ENCODE measurements around the gene ZNF354B. TPM values are rescaled to one million over a fixed set of nuclear protein-coding genes. Genes with fewer than 3 reads are reported as not detected.
A peak's percentile ranks its signal among the peaks of the same experiment; 100 is the strongest.

Gene ZNF354B
- total and polyA plus RNA-seq, 2 of the 13 experiments (the other 11 are each of a cell fraction or from before 2014, with no cell fraction given) = 7.8 to 10.3 TPM

DNA sequence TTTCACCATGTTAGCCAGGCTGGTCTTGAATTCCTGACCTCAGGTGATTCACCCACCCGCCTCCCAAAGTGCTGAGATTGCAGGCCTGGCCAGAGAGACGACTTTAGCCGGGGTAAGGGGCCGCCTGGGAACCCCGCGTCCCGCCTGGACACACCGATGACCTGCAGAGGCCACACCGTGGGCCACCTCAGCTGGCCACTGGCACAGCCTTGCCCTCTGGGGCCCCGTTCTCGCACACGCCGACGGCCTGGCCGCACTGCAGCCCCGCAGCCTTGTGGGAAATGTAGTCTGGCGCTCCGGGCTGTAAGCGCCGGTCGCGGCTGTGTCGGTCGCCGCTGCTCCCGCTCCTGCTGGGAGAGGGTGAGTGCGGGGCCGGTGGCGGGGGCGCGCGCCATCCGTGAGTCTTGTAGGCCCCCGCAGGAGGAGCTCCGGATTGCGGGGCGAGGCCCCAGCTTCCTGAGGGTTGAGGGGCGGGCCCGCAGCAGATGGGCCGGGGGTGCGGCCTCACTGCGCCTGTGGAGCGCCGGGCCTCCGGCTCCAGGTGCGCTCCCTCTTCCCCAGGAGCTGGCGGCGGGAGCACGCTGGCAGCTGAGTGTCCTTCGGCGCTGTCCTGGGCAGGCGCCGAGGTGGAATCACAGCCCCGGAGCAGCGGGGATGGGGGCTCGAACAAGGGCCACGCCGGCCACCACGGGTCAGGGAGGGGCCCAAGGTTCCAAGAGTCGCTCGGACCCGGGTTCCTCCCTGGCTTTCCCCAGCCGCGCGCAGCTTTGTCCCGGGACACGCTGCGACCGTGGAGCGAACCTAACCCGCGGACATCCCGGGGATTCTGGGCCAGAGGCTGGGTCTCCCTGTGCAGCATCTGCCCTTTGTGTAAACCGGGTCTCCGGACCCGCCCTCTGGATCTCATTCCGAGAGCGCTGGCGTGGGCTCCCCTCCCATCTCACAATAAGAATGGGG is 36.1 kb downstream of the ZNF354B start, which contains the start of gene ZFP2 (continued):
- TF ChIP-seq, protein P1, sequence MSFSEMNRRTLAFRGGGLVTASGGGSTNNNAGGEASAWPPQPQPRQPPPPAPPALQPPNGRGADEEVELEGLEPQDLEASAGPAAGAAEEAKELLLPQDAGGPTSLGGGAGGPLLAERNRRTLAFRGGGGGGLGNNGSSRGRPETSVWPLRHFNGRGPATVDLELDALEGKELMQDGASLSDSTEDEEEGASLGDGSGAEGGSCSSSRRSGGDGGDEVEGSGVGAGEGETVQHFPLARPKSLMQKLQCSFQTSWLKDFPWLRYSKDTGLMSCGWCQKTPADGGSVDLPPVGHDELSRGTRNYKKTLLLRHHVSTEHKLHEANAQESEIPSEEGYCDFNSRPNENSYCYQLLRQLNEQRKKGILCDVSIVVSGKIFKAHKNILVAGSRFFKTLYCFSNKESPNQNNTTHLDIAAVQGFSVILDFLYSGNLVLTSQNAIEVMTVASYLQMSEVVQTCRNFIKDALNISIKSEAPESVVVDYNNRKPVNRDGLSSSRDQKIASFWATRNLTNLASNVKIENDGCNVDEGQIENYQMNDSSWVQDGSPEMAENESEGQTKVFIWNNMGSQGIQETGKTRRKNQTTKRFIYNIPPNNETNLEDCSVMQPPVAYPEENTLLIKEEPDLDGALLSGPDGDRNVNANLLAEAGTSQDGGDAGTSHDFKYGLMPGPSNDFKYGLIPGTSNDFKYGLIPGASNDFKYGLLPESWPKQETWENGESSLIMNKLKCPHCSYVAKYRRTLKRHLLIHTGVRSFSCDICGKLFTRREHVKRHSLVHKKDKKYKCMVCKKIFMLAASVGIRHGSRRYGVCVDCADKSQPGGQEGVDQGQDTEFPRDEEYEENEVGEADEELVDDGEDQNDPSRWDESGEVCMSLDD (CRISPR knock-in tag; IDR thresholded peaks at IDR 0.05; ENCODE audit: borderline replicate concordance) = no peak
- TF ChIP-seq ZNF775 (CRISPR knock-in tag; IDR thresholded peaks at IDR 0.05; ENCODE audit: borderline replicate concordance) = no peak
- TF ChIP-seq, protein P2, sequence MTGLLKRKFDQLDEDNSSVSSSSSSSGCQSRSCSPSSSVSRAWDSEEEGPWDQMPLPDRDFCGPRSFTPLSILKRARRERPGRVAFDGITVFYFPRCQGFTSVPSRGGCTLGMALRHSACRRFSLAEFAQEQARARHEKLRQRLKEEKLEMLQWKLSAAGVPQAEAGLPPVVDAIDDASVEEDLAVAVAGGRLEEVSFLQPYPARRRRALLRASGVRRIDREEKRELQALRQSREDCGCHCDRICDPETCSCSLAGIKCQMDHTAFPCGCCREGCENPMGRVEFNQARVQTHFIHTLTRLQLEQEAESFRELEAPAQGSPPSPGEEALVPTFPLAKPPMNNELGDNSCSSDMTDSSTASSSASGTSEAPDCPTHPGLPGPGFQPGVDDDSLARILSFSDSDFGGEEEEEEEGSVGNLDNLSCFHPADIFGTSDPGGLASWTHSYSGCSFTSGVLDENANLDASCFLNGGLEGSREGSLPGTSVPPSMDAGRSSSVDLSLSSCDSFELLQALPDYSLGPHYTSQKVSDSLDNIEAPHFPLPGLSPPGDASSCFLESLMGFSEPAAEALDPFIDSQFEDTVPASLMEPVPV (CRISPR knock-in tag; IDR thresholded peaks at IDR 0.05) = no peak
- TF ChIP-seq RFXANK (CRISPR knock-in tag; IDR thresholded peaks at IDR 0.05) = no peak
- TF ChIP-seq NCOA2 (CRISPR knock-in tag; IDR thresholded peaks at IDR 0.05) = no peak
- no peak for TF ChIP-seq ZNF703 (CRISPR knock-in tag; IDR thresholded peaks at IDR 0.05; ENCODE audit: borderline replicate concordance)
- no peak for TF ChIP-seq HNF4G (IDR thresholded peaks at IDR 0.05; ENCODE audit: borderline replicate concordance, low read depth, low read length)
- TF ChIP-seq HNF4G (CRISPR knock-in tag; IDR thresholded peaks at IDR 0.05; ENCODE audit: borderline replicate concordance, low read depth) = no peak
- TF ChIP-seq HOXA5 (CRISPR knock-in tag; IDR thresholded peaks at IDR 0.05) = 0 out of 2 replicates have a peak, but pooled peaks have one; percentile 25
- TF ChIP-seq ZNF652 (CRISPR knock-in tag; IDR thresholded peaks at IDR 0.05; ENCODE audit: borderline replicate concordance, low read depth) = no peak
- TF ChIP-seq, protein P3, sequence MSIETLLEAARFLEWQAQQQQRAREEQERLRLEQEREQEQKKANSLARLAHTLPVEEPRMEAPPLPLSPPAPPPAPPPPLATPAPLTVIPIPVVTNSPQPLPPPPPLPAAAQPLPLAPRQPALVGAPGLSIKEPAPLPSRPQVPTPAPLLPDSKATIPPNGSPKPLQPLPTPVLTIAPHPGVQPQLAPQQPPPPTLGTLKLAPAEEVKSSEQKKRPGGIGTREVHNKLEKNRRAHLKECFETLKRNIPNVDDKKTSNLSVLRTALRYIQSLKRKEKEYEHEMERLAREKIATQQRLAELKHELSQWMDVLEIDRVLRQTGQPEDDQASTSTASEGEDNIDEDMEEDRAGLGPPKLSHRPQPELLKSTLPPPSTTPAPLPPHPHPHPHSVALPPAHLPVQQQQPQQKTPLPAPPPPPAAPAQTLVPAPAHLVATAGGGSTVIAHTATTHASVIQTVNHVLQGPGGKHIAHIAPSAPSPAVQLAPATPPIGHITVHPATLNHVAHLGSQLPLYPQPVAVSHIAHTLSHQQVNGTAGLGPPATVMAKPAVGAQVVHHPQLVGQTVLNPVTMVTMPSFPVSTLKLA (IDR thresholded peaks at IDR 0.05) = no peak
- TF ChIP-seq, protein P4, sequence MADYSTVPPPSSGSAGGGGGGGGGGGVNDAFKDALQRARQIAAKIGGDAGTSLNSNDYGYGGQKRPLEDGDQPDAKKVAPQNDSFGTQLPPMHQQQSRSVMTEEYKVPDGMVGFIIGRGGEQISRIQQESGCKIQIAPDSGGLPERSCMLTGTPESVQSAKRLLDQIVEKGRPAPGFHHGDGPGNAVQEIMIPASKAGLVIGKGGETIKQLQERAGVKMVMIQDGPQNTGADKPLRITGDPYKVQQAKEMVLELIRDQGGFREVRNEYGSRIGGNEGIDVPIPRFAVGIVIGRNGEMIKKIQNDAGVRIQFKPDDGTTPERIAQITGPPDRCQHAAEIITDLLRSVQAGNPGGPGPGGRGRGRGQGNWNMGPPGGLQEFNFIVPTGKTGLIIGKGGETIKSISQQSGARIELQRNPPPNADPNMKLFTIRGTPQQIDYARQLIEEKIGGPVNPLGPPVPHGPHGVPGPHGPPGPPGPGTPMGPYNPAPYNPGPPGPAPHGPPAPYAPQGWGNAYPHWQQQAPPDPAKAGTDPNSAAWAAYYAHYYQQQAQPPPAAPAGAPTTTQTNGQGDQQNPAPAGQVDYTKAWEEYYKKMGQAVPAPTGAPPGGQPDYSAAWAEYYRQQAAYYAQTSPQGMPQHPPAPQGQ (CRISPR knock-in tag; IDR thresholded peaks at IDR 0.05; ENCODE audit: borderline replicate concordance) = no peak
- TF ChIP-seq FOXK1 (CRISPR knock-in tag; IDR thresholded peaks at IDR 0.05; ENCODE audit: borderline replicate concordance, low read depth) = peak; percentile 30; the same call in 1 of the 2 replicates
- TF ChIP-seq, protein P5, sequence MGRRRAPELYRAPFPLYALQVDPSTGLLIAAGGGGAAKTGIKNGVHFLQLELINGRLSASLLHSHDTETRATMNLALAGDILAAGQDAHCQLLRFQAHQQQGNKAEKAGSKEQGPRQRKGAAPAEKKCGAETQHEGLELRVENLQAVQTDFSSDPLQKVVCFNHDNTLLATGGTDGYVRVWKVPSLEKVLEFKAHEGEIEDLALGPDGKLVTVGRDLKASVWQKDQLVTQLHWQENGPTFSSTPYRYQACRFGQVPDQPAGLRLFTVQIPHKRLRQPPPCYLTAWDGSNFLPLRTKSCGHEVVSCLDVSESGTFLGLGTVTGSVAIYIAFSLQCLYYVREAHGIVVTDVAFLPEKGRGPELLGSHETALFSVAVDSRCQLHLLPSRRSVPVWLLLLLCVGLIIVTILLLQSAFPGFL (CRISPR knock-in tag; IDR thresholded peaks at IDR 0.05) = no peak; the same call in 1 of the 2 replicates
- TF ChIP-seq, protein P6, sequence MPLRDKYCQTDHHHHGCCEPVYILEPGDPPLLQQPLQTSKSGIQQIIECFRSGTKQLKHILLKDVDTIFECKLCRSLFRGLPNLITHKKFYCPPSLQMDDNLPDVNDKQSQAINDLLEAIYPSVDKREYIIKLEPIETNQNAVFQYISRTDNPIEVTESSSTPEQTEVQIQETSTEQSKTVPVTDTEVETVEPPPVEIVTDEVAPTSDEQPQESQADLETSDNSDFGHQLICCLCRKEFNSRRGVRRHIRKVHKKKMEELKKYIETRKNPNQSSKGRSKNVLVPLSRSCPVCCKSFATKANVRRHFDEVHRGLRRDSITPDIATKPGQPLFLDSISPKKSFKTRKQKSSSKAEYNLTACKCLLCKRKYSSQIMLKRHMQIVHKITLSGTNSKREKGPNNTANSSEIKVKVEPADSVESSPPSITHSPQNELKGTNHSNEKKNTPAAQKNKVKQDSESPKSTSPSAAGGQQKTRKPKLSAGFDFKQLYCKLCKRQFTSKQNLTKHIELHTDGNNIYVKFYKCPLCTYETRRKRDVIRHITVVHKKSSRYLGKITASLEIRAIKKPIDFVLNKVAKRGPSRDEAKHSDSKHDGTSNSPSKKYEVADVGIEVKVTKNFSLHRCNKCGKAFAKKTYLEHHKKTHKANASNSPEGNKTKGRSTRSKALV (CRISPR knock-in tag; IDR thresholded peaks at IDR 0.05) = peak; percentile 72; the same call in 1 of the 2 replicates
- no peak for TF ChIP-seq ERF (CRISPR knock-in tag; IDR thresholded peaks at IDR 0.05)

Measured in HepG2 (cell line).